GM21717 (cell line): ENCODE results near the gene H1-8.

ENCODE experiments used
- ATAC-seq: cut with Tn5 transposase; IDR thresholded peaks from one replicate; pipeline ENCODE4 v1.9.1; 2021; ENCODE audit warnings: mild to moderate bottlenecking, moderate library complexity; ENCODE audit not compliant: unreplicated experiment

H1-8 gene

DNA sequence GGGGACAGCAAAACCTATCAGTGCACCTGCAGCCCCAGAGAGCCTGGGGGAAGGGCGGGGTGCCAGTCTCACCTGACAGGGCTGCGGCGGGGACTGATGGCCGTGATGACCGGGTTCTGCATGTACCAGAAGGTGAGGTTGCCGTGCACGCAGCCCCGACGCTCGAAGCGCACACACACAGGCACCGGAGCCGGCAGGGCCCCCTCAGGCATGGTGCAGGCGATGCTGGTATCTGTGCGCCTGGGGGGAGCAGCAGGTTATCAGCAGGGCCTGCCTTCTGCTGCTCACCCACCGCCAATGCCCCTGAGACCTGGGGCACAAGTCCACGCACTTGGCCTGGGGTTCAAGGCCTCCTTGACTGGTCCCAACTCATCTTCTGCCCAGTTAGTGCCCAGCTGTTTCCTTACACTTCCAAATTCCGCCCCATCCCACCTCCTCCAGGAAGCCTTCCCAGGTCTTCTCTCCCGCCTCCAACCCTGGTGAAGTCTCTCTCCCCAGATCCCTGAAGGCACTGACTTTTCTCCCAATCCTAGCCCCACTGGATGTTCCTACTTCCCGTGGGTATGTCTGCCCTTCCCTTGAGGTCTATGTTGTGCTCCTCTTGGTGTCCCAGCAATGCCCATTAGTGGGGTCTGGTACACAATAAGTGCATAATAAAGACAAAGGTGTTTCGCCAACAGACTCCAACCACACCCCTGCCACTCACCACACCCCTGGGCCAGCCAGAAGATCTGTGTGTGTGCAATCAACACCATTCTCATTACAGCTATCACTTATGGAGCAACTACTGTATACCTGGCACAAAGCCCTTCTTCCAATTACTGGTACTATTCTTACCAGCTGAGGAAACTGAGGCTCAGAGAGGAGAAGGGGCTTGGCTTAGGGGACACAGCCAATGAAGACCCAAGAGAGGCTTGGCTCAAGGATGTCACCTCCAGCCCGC, 28.9 kb downstream of the H1-8 start:
- ATAC-seq, result no peak

DNA sequence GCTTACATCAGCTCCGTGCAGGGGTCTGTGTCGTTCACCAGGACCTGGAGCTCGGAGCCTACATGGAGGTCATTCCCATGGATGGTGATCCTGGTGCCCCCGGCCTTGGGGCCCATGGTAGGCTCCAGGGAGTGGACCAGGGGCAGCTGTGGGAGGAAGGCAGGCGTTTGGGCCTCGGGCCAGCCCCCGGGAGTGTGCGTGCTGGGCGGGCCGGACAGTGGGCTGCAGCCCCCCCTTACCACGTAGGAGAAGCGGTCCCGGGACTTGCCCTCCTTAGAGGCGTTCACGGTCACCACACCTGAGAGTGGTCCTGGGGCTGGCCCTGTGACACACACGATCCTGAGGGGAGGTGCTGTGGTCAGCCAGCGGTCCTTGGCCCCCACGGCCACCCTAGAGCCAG, 29.6 kb downstream of the H1-8 start:
- ATAC-seq, result no peak

DNA sequence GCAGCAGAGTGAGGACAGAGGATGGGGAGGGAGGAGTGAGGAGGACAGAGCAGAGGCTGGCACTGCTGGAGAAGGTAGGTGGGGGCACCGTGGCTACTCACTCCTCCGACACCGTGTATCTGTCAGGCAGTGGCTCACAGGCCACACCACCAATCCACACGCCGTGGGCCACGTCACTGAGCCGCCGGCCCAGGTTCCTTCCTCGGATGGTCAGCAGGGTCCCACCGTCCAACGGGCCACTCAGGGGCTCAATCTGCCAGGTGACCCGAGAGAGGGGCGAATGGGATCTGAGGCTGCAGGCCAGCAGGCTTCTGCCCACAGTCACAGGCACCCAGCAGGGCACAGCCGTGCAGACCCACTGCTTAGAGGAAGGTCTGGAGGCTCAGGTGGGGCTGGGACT, 30.5 kb downstream of the H1-8 start:
- no peak for ATAC-seq

DNA sequence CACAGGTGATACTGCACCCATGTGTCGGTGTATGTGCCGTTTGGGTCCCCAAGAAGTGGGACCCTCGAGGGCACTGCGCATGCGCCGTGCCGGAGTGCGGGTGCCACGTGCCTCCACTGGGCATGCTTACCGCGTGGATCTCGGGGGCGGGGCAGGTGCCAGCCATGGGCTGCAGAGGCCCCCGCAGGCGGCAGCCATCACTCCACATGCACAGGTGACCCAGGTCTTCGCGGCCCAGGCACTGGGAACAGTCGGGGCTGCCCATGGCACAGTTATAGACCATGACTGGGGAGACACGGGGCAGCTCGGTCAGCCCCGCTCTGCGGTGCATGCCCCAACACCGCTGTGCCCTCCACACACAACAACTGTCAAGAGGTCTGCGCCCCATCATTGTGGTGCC, 31.2 kb downstream of the H1-8 start:
- no peak for ATAC-seq

DNA sequence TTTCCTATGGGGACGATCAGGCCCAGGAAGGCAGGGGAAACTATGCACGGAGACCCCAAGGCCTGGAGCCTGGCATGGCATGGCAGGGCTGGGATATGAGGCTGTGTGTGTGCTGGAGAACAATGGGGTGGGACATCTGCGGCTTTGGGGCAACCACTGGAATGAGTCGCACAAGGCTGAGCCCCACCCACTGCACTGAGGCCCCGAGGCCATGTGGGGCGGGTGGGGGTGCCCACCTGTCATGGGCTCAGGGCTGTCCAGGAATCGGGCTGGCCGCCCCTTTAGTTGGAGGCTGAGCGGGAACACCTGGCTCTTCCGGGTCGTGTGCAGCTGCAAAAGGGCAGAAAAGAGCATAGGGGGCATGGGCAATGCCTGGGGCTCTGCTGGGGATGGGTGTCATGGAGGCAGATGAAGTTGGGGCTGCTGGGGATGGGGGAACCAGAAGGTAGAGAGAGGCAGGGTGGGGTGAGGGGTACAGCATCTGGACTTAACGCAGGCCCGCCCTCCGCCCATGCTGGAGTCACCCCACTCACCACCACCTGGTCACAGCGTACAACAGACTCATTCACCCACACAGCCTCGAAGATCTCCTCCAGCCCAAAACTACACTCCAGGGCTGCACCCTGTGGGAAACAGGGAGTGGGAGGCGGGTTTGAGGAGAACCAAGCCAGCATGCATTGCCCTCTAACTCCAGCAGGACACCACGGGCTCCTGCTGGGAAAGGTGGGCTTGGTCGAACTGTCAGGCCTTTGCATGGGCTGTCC, 32.4 kb downstream of the H1-8 start:
- ATAC-seq, result no peak

DNA sequence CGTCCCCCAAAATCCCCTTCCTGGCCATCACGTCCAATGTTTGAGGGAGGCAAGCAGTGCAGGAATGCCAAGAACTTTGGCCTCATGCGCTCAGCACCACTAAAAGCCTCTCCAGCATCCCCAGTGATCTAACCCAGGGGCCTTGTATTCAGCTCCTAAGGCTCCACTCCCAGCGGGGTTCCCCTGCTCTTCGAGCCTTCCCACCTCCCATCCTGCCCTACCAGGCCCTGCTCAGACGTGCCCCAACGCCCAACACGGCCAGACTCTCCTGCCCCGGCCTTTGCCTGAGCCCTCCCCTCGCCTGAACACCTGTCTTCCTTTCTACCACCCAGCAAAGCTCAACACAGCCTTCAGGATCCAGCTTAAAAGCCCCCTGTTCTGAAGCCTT, 33.0 kb downstream of the H1-8 start:
- ATAC-seq, result no peak

DNA sequence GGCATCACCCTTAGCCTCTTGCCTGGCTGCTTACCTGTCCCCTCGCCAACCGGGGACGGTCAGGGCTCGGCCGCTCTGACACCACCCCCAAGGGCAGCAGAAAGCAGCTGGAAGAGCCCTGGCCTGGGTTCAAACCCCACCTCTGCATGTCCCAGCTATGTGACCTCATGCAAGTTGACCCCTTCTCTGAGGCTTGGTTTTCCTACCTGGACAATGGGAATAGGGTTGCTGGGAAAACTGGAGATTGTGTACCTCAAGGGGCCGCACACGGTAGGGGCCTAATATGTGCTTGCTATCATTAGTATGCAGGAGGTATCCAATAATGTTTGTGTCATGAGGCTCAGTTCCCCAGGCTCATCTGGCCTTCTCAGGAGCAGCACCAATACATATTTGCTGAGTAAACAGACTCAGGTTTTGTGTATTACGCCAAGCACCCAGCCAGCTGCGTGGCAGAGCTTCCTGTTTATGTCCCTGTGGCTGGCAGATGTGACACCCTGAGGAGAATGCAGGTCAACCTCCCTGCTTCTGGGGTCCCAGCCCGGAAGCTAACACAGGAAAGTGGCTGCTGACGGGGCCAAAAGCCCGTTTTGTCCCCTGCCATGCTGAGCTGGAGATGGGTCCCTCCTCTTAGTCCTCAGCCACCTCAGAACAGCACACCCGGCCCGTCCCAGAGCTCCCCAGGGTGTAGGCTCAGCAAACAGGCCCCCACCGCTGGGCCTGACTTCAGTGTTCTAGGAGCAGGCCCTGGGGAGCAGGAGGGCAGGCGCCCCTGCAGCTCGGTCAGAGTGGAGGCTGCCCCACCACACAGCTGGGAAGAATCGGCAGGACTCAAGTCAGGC, 33.8 kb downstream of the H1-8 start:
- no peak for ATAC-seq

DNA sequence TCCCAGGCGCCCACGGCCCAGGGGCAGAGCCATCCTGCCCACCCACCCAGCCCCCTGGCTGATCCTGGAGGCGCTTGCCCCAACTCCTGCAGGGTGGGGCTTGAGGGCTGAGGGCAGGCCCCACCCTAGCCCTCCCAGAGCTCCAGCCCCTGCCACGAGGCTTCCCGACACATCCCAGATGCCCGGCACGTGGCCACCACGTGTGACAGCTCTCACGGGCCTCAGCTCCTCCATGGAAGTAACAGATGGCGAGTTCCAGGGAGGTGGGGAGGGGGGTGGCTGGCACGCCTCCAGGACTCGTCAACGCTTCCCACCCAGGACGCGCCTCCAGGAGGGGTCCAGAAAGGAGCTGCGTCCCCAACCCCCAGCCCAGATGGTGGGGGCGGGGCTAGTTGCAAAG, 34.4 kb downstream of the H1-8 start:
- no peak for ATAC-seq

DNA sequence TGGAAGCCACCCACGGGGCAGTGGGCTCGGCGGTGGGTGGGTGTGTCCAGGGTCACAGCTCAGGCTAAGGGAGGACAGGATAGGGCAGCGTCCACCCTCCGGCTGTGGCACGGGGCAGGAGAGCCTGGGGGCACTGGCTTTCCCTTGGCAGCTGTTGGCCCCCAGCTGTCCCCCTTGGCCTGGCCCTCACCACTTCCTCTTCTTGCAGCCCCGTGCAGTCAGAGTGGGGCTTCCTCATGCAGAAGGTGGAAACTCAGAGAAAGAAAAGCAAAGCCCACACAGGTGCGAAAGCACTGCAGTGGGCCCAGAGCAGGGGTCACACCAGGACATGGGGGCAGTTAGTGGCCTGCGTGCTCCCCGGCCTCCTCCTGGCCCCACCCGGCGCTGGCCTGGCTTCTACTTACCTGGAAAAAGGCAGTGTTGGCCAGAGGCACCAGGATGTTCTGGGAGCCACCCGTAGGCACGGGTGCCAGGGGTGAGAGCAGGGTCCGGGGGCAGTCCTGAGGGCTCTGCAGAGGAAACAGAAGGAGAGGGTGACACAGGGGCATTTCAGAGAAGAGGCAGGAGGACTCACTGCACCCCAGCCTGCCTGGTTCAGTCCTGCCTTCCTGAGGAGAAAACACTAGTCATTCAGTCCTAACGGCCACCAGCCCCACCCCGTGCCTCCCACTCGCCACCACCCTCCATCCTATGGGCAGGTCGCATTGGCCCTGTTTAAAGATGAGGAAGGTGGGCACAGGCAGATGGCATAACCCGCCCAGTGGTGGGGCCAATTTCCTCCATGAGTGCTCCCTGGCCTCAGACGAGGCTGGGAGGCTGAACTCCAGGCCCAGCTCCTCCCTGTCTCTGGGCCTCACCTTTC, 35.2 kb downstream of the H1-8 start:
- no peak for ATAC-seq

DNA sequence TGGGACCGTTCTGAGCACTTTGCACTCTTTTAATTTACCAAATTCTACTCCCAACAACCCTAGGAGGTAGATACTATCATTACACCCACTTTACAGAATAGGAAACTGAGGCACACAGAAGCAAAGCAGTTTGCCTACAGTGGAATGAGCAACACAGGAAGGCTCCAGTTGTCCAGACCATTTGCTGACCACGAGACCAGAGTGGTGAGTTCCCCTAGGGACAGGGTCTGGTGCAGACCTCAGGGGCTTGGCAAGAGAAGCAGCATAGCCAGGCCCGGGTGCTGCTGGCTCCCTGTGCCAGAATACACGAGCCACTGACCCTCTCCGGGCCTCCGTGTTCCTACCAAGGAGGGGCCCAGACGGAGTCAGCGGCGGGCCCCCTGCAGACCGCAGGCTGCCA, 37.0 kb downstream of the H1-8 start:
- no peak for ATAC-seq

DNA sequence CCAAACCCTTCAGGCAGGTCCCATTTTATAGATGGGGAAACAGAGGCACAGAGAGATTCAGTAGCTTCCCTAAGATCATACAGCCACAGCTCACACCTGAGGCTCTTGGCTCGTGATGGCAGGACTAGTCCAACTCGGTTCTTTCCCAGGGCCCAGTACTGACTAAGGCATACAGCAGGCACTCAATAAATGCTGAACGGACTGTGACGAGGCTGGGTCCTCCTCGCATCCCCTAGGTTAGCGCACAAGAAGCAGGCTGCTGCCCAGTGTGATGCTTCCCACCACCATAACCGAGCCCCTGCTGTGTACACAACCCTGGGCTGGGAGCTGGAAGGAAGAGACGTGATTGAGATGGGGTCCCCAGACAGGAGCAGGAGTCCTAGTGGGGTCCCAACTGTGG, 38.6 kb downstream of the H1-8 start:
- no peak for ATAC-seq

DNA sequence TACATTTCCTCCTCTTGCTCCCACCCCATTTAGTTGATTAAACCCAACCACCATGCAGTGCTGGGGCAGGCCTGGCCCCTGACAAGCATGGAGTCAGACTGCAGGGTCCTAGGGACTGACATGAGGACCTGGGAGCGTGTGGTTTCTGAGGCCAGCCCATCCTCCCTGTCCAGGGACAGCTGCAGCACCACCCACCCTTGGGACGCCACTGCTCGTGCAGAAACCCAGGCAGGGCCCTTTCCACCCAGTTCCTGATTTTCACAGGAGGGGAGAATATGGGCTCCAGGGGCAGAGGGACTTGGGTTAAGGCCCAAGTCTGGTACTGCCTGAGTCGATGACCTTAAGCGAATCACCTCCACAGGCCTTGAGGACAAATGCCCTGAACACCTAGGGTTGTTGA, 39.8 kb downstream of the H1-8 start:
- ATAC-seq, result no peak

DNA sequence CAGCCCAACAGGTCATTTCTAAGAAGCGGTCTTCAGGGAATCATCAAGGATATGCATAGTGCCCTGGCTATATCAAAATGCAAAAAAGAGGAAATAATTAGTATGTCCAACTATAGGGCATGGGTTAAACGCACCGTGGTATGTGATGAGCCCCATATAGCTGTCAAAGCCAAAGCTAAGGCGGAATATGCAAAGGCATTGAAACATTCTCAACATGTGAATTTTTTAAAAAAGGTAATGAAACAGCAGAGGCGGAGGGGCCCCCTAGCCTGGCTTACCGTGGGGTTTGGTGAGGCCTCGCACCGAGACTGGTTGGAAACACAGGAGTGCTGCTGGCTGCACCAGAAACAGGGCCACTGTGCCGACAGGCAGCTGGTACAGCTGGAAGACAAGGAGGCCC, 40.3 kb downstream of the H1-8 start:
- no peak for ATAC-seq

DNA sequence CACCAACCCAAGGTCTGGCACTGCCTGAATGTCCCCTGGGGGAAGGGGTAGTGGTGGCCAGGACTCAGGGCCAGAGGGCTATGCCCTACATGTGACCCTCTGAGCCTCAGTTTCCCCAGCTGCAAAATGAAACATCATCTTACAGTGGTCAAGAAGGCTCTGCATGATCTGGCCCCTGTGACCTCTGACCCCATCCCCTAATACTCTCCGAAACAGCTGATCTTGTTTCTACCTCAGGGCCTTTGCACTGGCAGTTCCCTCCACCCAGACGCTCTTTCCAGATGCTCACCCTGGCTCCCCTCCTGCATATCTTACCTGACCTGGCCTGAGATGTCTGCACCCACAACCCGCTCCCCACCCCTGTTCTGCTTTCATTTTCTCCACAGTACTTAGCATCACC, 41.7 kb downstream of the H1-8 start:
- no peak for ATAC-seq

DNA sequence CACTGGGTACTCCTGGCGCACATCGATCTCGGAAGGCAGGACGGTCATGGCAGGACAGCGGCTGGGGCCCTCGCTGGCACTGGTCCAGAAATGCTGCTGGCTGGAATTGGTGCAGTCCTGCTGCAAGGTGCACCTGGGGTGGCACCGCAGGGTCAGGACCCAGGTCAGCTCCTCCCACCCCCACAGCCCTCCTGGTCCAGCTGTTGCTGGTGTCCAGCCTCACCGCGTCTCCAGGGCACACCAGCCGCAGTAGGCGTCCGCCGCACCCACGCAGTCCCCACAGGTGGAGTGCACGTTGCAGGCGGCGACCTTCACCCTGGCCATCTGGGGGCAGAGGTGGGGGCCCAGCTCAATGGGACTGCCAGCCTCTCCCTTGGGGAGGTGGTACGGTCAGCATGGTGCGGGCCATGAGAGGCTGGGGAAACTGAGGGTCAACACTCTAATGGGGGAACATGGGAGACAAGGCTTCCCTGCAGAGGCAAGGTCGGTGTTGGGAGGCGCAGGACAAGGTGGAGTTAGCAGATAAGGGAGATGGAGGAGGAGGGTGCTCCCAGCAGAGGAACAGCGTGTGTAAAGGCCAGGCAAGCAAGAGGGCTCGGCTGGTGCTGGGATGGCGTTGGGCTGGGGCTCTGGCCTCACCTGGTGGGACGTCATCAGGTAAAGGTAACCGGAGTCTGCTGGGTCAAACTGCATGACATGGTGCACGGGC, 43.1 kb downstream of the H1-8 start:
- no peak for ATAC-seq

DNA sequence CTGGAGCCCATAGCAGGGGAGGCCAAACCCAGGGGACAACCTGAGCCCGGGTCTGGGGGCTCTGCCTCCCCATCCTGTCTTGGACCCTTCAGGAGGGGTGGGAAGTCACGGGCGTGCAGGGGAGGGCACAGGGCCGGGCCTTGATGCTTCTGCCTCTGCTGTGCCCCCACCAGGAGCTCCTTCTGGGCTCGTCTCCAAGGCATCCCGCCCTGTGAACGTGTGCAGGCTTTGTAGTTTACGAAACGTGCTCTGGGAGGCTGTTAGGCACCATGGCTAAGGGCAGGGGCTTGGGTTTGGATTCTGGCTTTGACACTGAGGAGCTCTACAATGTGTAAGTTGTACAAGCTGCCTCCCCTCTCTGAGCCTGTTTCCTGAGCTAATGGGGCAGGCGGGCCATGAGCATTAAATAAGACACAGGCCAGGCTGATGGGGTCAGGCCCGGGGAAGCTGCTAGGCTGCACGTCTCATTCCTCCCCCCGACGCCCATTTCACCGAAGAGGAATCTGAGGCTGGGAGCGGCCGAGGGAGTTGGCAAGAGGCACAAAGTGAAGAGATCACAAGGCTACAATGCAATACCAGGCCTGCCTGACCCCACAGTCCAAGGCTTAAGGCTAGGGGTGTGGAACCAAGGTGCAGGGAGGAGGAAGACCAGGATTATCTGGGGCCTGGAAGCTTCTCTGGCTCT, 43.9 kb downstream of the H1-8 start:
- no peak for ATAC-seq

DNA sequence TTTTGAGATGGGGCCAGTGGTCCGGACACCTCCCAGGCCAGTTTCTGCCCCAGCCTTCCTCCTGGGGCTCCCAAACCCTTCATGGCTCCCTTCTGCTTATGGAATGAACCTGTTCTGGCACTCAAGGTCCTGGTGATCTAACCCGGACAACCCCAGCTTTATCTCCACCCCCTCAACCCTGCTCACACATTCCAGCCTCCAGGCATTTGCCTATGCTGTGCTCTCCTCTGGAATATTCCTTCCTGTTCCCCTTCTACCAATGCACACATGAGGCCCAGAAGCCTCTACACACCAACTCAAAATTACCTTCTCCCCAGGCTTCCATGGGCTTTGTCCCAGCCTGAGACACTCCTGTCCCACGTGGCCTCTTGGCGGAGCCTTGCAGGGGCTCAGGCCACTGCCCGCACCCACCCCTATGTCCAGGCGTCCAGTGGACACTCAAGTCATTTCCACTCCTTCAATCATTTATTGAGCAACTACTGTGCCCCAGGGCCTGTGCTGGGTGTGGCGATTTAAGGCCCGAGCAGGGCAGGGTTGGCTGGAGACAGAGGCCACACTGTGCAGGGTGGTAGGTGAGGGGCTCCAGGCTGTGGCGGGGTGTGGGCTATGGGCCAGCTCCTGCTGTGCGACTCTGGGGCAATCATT, 44.7 kb downstream of the H1-8 start:
- no peak for ATAC-seq

DNA sequence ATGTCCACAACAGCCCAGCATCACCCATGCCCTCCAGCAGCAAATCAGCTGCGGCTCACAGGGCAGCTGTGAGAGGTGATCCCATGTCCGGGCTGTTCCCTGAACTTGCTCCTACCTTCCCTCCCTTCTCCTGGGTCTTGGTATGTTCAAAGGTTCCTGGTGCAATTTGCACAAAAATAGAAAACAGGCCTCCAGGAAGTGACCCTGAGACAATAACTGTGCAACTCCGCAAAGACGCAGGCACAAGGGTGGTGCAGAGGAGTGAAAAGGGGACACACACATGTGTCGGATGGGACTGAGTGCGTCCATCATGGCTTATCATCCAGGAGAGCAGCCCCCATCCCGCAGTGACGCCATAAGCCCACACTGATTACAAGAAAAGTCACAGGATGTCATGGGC, 47.2 kb downstream of the H1-8 start:
- no peak for ATAC-seq

DNA sequence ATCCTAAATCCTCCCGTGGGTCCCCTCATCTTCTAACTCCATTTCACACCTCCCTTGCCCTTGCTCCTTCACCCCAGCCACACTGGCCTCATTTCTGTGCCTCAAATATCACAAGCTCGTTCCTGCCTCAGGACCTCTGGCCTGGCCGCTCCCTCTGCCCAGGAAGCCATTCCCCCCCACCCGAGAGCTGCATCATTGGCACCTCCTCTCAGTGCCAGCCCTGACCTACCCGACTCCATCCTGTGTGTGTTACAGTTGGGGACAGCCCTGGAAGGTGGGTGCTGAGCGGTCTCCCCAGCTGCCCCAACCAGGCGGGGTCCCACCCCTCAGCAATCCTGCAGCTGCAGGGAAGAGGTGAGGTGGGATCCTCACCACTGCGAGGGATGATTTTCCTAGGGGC, 49.0 kb downstream of the H1-8 start:
- ATAC-seq, result no peak
